KG1 (cell line): Measurements from ENCODE around the gene TMCO4.
"Not testable (repeated sequence)": the region's sequence is repeated elsewhere in the genome, so short reads cannot be mapped to it uniquely, and the experiment has no call there.

Source experiments
- DNase-seq: peaks from one replicate; lab custom pipeline; 2025; lab: John Stamatoyannopoulos, UW

TMCO4 gene

DNA sequence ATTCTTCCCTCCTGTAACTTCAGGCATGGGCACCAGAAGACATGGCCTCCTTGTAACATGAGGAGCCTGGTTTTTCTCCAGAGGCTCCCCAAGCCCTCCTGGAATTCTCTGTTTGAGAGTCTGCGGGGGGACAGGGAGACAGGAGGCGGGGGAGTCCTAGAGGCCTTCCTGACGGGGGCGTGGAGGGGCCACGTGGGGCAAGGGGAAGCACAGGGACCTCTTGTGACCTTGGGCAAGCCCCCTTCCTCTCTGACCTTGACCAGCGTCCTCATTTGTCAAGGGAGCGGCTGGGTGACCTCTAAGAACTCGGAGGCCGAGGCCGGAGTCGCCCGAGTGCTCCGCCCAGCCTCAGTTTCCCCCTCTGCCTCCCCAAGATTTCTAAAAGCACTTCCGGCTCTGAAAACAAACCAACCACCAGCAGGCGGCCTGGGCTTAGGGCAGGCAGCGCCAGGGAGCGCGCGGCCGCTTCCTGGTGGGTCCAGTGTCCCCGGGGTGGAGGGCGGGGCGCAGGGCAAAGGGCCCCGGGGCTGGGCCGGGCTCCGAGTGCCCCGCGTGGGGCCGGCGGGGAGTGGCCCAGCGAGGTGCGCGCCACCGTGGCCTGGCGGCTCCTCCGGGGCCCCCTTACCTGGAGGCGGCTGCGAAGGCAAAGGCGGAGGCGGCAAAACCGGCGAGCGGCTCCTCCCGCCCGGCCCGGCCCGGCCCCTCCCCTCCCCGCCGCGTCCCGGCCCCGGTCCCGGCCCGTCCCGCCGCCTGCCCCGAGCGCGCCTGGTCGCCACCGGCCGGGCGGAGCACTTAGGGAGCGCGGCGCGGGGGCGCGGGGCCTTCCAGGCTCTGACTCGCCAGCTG, at the start of gene TMCO4:
Gene TMCO4 (minus strand): TSS at position 687 of the 846 bp plus-strand sequence. CDS start 19,158 bp downstream, outside the sequence.
- DNase-seq: no peak

GRCh38 chr1:19849307-19849706, 49.6 kb upstream of the TMCO4 start:
- not testable (repeated sequence) for DNase-seq

DNA sequence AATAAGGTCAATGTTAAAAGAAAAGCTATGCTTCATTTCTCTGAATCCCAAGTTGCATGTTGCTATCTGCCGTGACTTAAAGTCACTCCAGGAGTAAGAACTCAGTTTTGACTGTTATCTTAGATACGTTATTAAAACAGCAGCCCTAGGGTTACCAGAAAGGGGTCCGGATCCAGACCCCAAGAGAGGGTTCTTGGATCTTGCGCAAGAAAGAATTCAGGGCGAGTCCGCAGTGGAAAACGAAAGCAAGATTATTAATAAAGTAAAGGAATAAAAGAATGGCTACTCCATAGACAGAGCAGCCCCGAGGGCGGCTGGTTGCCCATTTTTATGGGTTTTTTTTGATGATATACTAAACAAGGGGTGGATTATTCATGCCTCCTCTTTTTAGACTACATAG, 47.6 kb upstream of the TMCO4 start:
- DNase-seq: not testable (repeated sequence)

- DNase-seq: no peak
These were observed 46.6 kb upstream of the TMCO4 start for GRCh38 chr1:19846338-19846737.

DNA sequence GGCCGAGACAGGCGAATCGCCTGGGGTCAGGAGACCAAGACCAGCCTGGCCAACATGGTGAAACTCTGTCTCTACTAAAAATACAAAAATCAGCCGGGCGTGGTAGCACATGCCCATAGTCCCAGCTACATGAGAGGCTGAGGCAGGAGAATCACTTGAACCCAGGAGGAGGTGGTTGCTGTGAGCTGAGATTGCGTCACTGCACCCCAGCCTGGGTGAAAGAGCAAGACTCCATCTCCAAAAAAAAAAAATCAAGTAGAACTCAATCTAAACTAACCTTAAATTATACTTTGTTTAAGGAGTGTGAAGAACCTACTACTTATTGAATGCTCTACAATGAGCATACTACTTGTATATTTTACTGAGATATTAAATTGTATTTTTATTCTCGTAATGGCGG, 45.8 kb upstream of the TMCO4 start:
- no peak for DNase-seq

- no peak for DNase-seq
These were observed 45.2 kb upstream of the TMCO4 start for GRCh38 chr1:19844731-19845495.

DNA sequence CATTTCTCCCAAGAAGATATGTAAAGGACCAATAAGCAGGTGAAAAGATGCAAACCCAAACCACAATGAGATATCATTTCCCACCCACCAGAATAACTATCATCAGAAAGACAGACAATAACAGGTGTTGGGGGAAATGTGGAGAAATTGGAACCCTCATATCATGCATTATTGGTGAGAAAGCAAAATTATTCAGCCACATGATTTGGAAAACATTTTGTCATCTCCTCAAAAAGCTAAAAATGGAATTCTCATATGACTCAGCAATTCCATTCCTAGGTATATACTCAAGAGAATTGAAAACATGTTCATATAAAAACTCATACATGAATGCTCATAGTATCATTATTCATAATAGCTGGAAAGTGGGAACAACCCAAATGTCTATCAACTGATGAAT, 40.5 kb upstream of the TMCO4 start:
- DNase-seq: no peak

- no peak for DNase-seq
These were observed 38.1 kb upstream of the TMCO4 start for GRCh38 chr1:19837866-19838265.

- DNase-seq: no peak
These were observed 35.9 kb upstream of the TMCO4 start for GRCh38 chr1:19835578-19835977.

DNA sequence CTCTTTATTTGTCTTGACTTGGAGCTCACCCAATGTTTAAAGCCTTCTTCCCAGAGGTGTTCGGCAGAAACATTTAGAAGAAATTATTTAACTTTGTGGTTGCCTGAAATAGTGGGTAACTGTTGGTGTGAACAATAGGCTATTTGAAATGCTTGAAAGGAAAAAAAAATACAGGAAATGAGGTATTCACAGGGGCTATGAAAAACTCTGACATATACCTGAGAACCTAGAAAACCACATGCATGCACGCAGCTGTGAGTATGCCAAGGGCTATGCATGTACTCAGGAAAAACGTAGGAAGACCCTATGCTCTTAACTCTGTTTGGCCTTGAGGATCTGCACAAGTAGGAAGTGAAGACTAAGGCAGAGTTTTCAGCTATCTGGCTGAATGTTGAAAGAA, 31.7 kb upstream of the TMCO4 start:
- no peak for DNase-seq

- DNase-seq: no peak
These were observed 28.8 kb upstream of the TMCO4 start for GRCh38 chr1:19828546-19828945.

DNA sequence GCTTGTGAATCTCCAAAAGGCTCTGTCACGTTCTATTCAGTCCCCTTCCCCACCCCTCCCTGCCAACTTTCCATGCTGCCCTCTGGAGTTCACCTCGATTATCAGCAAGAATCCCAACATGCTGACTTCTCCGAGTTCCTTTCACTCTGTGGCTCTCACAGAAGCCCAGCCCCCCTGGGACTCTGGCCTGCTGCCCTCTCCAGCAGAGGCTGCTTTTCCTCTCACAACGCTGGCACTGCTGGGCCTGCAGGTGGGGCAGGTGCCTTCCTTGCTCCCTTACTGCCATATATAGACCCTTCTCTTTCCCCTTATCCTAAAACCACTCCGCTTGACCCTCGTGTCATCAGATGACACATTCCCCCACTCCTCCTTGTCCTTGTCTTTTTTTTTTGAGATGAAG, 25.6 kb upstream of the TMCO4 start:
- DNase-seq: no peak

DNA sequence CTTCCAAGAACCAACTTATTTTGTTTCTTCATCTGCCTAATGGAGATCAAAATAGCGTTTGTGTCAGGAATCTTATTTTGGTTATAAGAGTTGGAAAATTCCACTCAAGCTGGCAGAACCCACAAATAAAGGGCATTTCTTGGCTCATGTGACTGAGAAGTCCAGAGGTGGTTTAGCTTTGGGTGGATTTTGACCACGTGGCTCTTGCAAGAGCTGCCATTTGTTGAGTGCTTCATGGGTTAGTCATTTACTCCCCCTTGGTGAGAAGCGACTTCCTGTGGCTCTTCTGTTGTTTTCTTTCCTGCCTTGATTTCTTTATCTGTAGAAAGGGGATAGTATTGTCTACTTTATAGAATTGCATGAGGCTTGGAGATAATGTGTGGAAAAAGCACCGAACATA, 24.8 kb upstream of the TMCO4 start:
- DNase-seq: no peak

- no peak for DNase-seq
These were observed 24.3 kb upstream of the TMCO4 start for GRCh38 chr1:19824036-19824435.

- no peak for DNase-seq
These were observed 20.0 kb upstream of the TMCO4 start for GRCh38 chr1:19819701-19820100.

DNA sequence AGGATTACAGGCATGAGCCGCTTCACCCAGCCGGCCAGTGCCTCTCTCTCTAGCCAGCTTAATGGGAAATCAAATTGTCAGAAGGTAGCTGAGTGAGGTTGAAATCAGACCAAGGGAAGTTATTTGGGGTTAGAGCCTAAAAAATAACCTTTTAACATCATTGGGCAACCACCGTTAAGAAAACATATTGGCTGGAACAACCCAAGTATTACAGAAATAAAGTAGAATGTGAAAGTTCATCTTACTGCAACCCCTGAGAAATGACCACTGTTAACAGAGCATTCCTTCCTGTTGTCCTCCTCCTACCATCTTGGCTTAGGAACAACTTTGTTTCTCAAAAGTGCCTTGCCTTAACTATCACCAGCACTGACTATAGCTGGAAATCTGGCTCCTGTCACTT, 18.6 kb upstream of the TMCO4 start:
- no peak for DNase-seq

GRCh38 chr1:19817160-19817559, 17.4 kb upstream of the TMCO4 start:
- no peak for DNase-seq

DNA sequence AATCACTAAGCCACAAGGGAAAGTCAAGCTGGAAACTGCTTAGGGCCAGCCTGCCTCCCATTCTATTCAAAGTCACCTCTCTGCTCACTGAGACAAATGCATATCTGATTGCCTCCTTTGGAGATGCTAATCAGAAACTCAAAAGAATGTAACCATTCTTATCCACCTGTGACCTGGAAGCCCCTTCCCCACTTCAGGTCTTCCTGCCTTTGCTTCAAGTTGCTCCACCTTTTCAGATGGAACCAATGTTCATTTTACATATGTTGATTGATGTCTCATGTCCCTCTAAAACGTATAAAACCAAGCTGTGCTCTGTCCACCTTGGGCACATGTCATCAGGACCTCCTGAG, 17.0 kb upstream of the TMCO4 start:
- DNase-seq: not testable (repeated sequence)

GRCh38 chr1:19815801-19816736, 16.4 kb upstream of the TMCO4 start:
- DNase-seq: no peak

GRCh38 chr1:19814681-19815503, 15.2 kb upstream of the TMCO4 start, which contains the start of gene RNF186:
RNF186 (minus strand) TSS chr1:19815283; CDS start chr1:19815101, 182 bp downstream.
- DNase-seq: no peak

DNA sequence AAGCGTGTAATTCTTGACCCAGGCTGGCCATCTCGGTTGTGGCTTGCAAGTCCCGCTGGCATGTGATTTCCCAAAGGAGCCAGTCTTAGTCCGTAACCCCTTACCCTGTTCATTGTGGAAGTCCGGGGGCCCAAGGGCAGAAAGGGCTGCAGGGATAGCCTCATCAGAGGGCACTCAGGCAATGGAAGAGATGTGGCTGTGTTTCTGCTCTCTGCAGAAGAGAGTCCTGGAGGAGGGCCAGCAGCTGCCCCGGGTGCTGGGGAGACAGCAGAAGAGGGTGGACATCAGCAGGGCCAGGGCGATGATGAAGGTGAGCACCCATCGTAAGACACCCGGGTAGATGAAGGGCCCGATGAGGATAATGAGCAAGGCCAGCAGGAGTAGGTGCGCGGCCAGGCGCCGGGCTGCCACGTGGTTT, 14.5 kb upstream of the TMCO4 start:
- DNase-seq: no peak
